Endodermal cell (in vitro differentiated cells): ENCODE data around the gene GRB10. TPM values are rescaled to one million over a fixed set of nuclear protein-coding genes. Genes with fewer than 3 reads are reported as not detected.

Experiments used
- DNase-seq: peaks from one replicate; pipeline ENCODE4 v3.0.0-alpha.2; 2017
- H3K27ac ChIP-seq: 2 replicates; pipeline ENCODE4 v1.5.1; 2013; ENCODE audit warnings: mild to moderate bottlenecking, low read depth, low read length, moderate library complexity
- H3K27me3 ChIP-seq: 2 replicates; pipeline ENCODE4 v1.6.1; 2013; ENCODE audit warnings: mild to moderate bottlenecking, low read length, moderate library complexity; ENCODE audit not compliant: insufficient read depth, control insufficient read depth, poor library complexity, severe bottlenecking
- H3K36me3 ChIP-seq: 2 replicates; pipeline ENCODE4 v1.7.0; 2013; ENCODE audit warnings: mild to moderate bottlenecking, low read length, moderate library complexity; ENCODE audit not compliant: control insufficient read depth, insufficient read depth
- H3K4me1 ChIP-seq: one replicate; pipeline ENCODE4 v1.7.0; 2013; ENCODE audit warnings: low read length; ENCODE audit not compliant: control insufficient read depth, insufficient read depth
- H3K4me3 ChIP-seq: 2 replicates; pipeline ENCODE4 v1.5.1; 2013; ENCODE audit warnings: mild to moderate bottlenecking, low read length, moderate library complexity
- H3K9ac ChIP-seq: 2 replicates; pipeline ENCODE4 v1.6.1; 2013; ENCODE audit warnings: mild to moderate bottlenecking, low read length, moderate library complexity; ENCODE audit not compliant: poor library complexity, severe bottlenecking; ENCODE audit errors: extremely low read depth
- H3K9me3 ChIP-seq: 2 replicates; pipeline ENCODE4 v1.6.1; 2013; ENCODE audit warnings: mild to moderate bottlenecking, low read length, moderate library complexity; ENCODE audit not compliant: control insufficient read depth
- H3K27ac Mint-ChIP-seq: 2 replicates; pipeline ENCODE4 v1.8.0; 2020; ENCODE audit warnings: mixed read lengths
- H3K27me3 Mint-ChIP-seq: 2 replicates; pipeline ENCODE4 v1.8.0; 2021; ENCODE audit warnings: mild to moderate bottlenecking, mixed read lengths; ENCODE audit not compliant: insufficient read depth
- H3K36me3 Mint-ChIP-seq: 2 replicates; pipeline ENCODE4 v1.8.0; 2020; ENCODE audit warnings: low read depth, mixed read lengths
- H3K4me1 Mint-ChIP-seq: 2 replicates; pipeline ENCODE4 v1.8.0; 2020; ENCODE audit warnings: mixed read lengths
- H3K4me3 Mint-ChIP-seq: 2 replicates; pipeline ENCODE4 v1.8.0; 2020; ENCODE audit warnings: mild to moderate bottlenecking, moderate library complexity, mixed read lengths
- H3K9me3 Mint-ChIP-seq: 2 replicates; pipeline ENCODE4 v1.8.0; 2020; ENCODE audit warnings: mild to moderate bottlenecking, mixed read lengths
- CTCF ChIP-seq: fragments of 200-600 bp; sonication (generic); conservative IDR thresholded peaks from 2 replicates; pipeline ENCODE4 v1.5.0; 2021; ENCODE audit warnings: antibody characterized with exemption, mild to moderate bottlenecking
- WGBS, 2 experiments: methylation state at CpG; one replicate each; pipeline versions ENCODE4 v1.1.5 to v1.1.7; 2013; ENCODE audit warnings: missing lambda C conversion rate in 2 of 2, mixed read lengths in 1 of 2; ENCODE audit not compliant: insufficient coverage in 1 of 2, insufficient read length in 1 of 2; 5-methylcytosine and 5-hydroxymethylcytosine counted together
- total RNA-seq, 2 donors: library from RNA; stranded (reverse); fragmentation: NEBNext Ultra II Directional in 1 of 2; extraction: Animal tissue kit (Norgen Biotek cat#: 25700) in 1 of 2; gene quantifications; 2 replicates in 1 of 2; 3 replicates in 1 of 2; pipeline ENCODE4 v1.2.1, GENCODE V29; 2021

The GRB10 gene
- total RNA-seq, 2 donors from 2014 or later, result 71.9 to 97.5 TPM

DNA sequence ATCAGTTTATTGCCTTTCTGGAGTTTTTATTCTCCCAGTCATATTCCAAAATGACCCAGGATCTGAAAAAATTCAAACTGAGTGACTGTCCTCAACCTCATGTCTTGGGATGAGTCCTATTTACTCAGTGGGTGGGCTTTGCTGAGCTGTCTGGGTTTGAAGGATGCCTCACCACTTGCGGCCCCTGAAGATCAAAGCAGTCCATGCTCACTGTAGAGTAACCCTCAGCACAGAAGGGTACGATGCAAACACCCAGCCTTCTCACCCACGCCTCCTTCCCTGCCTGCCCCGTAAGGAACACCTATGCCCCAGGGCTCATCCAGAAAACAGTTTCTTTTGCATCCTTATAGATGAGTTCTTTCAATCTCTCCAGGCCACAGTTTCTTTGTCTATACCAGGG is 42.2 kb upstream of the GRB10 start:
- Mint-ChIP-seq H3K9me3 (no peaks in the 10 kb centered on the region), H3K27me3 (no peaks in the 10 kb centered on the region), H3K36me3 (no peaks in the 10 kb centered on the region), H3K4me3 (no peak overlapping the region), H3K27ac (no peak overlapping the region), H3K4me1 (peaks cover 20% of the 10 kb centered on the region)
- Histone ChIP-seq H3K4me3 (no peak overlapping the region), H3K27me3 (no peaks in the 10 kb centered on the region), H3K9ac (no peak overlapping the region), H3K27ac (no peak overlapping the region), H3K36me3 (no peaks in the 10 kb centered on the region), H3K4me1 (peaks cover 14% of the 10 kb centered on the region), H3K9me3 (no peaks in the 10 kb centered on the region)
- no peak for DNase-seq
- no peak for TF ChIP-seq CTCF
- 60 to 84% methylated on average over 1 to 4 of the region's 4 CpGs for WGBS, 2 experiments

- H3K27ac Mint-ChIP-seq, result no peak overlapping the region
- Histone ChIP-seq H3K36me3 (no peaks in the 10 kb centered on the region), H3K27ac (no peak overlapping the region), H3K9ac (no peak overlapping the region), H3K4me1 (peaks cover 14% of the 10 kb centered on the region), H3K9me3 (no peaks in the 10 kb centered on the region), H3K4me3 (no peak overlapping the region), H3K27me3 (no peaks in the 10 kb centered on the region)
- H3K36me3 Mint-ChIP-seq, result no peaks in the 10 kb centered on the region
- H3K27me3 Mint-ChIP-seq, result no peaks in the 10 kb centered on the region
- no peaks in the 10 kb centered on the region for H3K9me3 Mint-ChIP-seq
- no peak overlapping the region for H3K4me3 Mint-ChIP-seq
- WGBS, 2 experiments, result 87 to 93% methylated on average over 3 to 5 of the region's 5 CpGs
- no peak for DNase-seq
- H3K4me1 Mint-ChIP-seq, result peaks cover 20% of the 10 kb centered on the region
- TF ChIP-seq CTCF, result no peak
Measured at GRCh38 chr7:50822706-50823105, 40.0 kb upstream of the GRB10 start.

DNA sequence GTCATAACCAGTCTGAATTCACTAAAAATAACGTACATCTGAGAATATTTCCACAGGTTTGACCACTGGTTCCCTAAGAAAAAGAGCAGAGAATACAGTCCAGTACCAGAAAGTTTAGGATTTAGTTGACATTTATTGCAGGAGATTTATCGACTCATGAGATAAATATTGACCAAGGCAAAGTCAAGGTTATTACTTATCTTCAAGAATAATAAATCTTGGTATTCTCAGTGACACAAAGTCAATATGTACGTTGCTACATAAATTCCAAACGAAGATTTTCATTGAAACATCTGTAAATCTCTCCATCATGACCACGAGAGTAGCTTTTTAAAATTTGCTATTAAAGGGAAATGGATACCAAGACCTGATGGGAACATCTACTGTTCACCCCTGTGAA is 39.4 kb upstream of the GRB10 start:
- H3K27me3 ChIP-seq, result no peaks in the 10 kb centered on the region
- H3K36me3 Mint-ChIP-seq, result no peaks in the 10 kb centered on the region
- DNase-seq, result no peak
- WGBS, 2 experiments, result 90 to 91% methylated on average over 5 of the region's 5 CpGs
- no peak overlapping the region for H3K27ac Mint-ChIP-seq
- H3K27ac ChIP-seq, result no peak overlapping the region
- no peaks in the 10 kb centered on the region for H3K9me3 ChIP-seq
- no peaks in the 10 kb centered on the region for H3K9me3 Mint-ChIP-seq
- no peaks in the 10 kb centered on the region for H3K36me3 ChIP-seq
- peaks cover 14% of the 10 kb centered on the region for H3K4me1 ChIP-seq
- no peak overlapping the region for H3K4me3 Mint-ChIP-seq
- no peak for TF ChIP-seq CTCF
- H3K4me3 ChIP-seq, result no peak overlapping the region
- H3K27me3 Mint-ChIP-seq, result no peaks in the 10 kb centered on the region
- H3K9ac ChIP-seq, result no peak overlapping the region
- peaks cover 20% of the 10 kb centered on the region for H3K4me1 Mint-ChIP-seq
